HG03280 (cell line): ENCODE results near the gene CLCNKB.
"Not testable (repeated sequence)": the region's sequence is repeated elsewhere in the genome, so short reads cannot be mapped to it uniquely, and the experiment has no call there.

Source experiments
- ATAC-seq: cut with Tn5 transposase; IDR thresholded peaks from one replicate; pipeline ENCODE4 v1.9.1; 2021; ENCODE audit warnings: mild to moderate bottlenecking, moderate library complexity; ENCODE audit not compliant: unreplicated experiment

CLCNKB gene

DNA sequence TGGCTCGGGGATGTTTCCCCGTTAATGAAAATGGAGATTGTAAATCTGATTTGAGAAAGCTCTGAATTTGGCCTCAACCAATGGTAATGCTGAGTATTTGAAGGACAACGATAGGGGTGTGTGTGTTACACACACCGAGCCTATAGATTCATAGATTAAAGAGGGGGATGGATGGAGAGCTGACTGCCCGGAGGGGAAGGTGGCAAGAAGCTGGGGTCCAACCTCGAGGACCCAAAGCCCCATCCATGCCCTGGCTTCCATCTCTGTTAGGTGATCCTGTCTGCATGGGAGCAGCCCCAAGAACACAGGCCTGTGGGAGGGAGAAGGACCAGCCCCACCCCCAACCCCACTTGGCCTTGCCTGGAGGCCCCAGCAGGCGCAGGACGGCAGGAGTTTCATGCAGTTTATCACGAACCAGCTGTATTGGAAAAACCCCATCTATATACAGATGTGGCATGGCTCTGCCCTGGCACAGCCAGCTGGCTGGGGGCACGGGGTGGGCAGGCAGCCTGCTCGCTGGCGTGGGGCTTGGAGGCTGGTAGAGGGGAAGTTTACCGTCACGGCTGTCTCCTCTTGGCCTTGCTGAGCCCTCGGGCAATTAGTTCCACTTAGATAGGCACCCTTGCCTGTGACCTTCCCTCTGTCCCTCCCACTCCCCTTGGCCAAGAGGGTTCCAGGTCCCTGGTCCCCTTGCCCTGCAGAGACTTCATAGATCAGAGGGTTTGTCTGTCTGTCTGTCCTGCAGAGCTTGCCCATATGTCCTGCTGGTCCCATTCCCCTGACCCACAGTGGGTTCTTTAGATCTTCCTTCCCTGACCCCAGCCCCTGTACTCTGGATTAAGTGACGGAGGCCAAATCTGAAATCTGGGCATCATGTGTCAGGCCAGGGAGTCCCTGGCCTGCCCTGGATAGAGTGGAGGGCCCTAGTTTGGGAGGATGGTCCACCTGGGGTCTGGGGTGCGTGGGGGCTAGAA lies 28.8 kb upstream of the CLCNKB start:
- ATAC-seq, result no peak

DNA sequence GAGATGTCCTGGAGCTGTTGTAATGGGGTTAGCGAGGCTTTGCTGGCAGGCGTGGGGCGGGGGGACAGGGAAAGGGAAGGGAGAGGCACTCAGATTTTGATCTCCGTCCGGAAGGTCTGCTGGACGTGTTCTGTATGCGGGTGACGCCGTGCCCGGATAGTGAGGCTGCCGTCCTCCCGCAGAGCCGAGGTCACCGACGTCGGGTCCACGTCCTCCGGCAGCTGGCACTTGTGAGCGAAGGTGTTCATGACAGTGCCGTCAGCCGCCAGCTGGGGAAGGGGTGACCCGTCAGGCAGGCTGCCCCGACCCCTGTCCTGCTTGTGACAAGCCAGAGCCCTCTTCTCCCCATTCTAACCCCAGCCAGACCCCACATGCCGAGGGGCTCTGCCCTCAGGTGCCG lies 28.1 kb upstream of the CLCNKB start:
- ATAC-seq, result no peak

DNA sequence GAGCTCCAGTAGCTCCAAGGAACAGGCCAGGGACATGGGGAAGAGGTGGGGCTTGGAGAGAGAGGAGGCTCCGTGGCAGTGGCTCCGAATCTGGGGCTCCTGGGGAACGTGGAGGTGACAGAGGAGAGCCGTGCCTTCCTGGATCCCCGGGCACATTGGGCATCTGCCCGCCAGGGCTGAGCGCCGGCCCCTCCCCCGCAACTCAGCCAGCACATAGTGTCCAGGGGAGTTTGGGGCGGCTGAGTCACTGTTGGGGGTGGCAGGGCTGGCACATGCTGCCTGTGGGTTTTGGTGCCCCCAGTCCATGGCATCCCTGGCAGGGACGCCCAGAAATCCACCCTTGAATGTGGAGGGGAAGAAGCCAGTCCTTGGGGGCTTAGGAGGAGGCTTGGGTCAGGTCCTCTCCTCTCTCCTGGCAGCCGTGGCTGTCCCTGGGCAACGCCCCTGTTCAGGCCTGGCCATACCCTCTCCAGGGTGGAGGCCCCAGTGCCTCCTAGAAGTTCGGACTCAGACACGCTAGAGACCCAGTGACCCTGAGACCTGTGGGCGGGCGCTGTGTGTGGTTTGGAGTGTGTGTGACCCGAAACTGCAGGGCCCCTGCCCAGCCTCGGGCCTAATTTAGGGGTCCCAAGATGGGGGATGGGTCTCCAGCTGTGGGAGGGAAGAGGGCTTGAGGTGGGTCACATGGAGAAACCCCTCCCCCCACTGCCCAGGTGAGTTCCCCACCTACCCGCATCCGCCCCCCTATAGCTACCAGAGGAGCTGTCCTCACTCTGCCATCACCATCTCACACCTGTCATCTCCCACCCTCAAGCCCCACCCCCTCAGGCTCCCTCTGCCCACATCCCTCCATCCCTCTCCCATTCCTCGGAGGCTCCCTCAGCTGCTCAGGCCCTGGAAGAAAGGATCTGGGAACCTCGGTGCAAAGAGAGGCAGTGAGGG lies 27.4 kb upstream of the CLCNKB start:
- ATAC-seq, result no peak

DNA sequence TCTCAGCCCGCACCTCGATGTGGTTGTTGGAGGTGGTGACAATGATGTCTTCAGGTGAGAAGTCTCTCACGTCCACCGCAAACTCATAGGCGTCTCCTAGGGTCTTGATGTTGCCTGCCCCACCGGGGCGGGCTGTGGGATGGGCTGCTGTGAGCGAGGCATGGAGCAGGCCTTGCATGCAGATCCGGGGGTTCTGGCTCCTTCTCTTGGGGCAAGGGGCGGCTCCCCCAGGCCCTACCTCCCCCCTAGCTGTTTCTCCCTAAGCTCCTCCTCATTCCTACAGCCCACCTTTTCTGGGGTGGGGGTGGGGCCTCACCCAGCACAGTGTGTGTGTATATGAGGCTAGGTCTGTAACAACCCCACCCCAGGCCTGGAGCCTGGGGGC lies 26.5 kb upstream of the CLCNKB start:
- no peak for ATAC-seq

DNA sequence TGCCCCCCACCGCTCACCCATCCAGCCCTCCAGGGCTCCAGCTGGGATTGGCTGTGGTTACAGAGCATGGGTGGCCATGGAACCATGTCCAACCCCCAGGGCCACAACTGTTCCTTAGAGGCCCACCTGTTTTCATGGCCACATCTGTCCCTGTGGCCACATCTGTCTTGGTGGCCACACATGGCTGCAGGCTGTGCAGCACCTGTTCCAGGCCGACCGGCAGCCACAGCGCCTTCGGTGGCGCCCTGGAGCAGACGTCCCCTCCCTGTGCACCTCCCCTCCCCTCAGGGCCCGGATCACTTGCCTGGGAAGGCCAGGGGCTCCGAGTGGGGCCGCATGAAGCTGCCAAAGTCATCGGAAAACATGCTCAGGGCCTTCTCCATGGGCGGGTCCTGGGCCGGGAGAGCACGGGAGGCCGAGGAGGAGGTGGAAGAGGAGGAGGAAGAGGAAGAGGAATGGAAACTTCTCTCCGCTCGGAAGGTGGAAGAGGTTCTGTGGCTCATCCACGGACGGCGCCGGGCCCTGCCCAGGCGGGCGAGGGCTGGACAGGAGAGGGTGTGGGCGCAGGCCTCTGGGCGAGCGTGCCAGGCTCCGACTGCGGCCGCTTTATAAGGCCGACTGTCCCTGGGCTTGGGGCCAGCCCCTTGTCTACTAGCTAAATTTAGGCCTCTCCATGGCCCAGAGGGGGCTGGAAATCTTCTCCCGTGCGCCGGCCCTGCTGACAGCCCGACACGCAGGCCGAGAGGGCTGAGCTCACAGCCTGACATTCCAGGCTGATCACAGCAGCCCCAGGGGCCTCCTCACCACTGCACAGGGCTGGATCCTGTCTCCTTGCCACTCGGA lies 25.9 kb upstream of the CLCNKB start, which contains the start of gene HSPB7:
Gene HSPB7 (minus strand): TSS at position 583 of the 843 bp plus-strand sequence. CDS start 80 bp downstream, at position 503.
- ATAC-seq, result no peak

DNA sequence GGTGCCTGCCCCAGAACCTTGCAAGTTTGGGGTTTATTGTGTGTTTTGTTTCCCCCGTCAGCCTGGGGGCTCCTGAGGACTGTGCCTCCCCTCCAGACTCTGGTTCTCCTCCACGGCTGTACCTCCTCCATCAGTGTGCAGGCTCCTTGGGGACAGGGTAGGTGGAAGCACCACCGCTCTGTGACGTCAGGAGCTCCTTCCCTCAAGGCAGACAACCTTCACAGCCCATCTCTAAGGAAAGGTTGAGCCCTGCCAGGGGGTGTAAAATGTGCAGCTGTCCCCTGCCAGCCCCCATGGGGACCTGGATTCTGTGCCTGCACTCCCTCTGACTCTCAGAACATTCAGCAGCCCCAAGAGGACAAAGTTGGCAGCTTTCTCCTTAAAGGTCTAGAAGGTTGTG lies 25.3 kb upstream of the CLCNKB start:
- no peak for ATAC-seq

DNA sequence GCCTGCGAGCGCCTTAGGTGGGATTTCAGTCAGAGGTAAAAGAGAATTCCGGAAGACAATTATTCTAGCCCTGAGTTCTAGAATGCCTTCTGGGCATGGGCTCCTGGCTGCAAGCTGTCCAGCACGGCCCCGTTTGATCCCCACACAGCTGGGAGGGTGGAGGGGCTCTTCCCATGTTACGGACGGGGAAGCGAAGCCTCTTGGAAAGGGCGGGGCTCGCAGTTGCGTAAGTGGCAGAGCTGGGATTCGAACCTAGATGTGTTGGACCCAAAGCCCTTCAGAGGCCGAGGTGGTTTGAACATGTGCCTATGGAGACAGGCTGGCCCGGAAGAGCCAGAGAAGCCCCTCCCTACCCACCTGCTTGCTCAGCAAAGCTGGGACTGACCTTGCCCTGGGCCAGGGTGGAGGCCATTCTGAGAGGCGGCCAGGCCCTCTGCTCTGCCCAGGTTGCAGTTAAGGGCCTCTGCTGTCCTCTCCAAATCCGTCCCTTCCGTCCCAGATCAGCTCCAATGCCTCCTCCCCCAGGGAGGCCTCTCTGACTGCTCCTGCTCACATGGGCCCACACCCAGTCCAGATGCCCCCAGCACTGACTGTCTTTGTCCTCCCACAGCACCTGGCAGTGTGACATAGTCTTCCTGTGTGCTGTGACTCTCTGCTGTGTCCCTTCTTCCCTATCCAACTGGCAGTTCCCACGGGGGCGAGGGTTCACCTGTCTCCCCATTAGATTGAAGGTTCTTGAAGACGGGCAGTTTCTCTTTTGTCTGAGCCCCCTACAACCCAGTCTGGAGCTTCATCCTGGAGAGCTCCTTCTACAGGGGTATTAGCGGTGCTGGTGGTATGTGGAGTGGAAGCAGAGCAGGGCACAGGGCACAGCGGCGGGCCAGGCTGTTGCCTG lies 24.6 kb upstream of the CLCNKB start:
- no peak for ATAC-seq

- no peak for ATAC-seq
These were observed 23.8 kb upstream of the CLCNKB start for GRCh38 chr1:16019644-16020277.

GRCh38 chr1:16020325-16020724 lies 23.3 kb upstream of the CLCNKB start:
- no peak for ATAC-seq

- not testable (repeated sequence) for ATAC-seq
These were observed 22.7 kb upstream of the CLCNKB start for GRCh38 chr1:16020878-16021277.

- ATAC-seq, result no peak
These were observed 21.9 kb upstream of the CLCNKB start, which contains the start of gene CLCNKA for GRCh38 chr1:16021681-16022080. Gene CLCNKA, plus strand, starts transcription at chr1:16022036. Its CDS starts 584 bp downstream, at chr1:16022620.

GRCh38 chr1:16022393-16022792 lies 21.2 kb upstream of the CLCNKB start:
- no peak for ATAC-seq

- ATAC-seq, result no peak
These were observed 20.4 kb upstream of the CLCNKB start for GRCh38 chr1:16023050-16023653.

- not testable (repeated sequence) for ATAC-seq
These were observed 17.3 kb upstream of the CLCNKB start for GRCh38 chr1:16026302-16026701.

- no peak for ATAC-seq
These were observed 16.7 kb upstream of the CLCNKB start for GRCh38 chr1:16026723-16027484.

DNA sequence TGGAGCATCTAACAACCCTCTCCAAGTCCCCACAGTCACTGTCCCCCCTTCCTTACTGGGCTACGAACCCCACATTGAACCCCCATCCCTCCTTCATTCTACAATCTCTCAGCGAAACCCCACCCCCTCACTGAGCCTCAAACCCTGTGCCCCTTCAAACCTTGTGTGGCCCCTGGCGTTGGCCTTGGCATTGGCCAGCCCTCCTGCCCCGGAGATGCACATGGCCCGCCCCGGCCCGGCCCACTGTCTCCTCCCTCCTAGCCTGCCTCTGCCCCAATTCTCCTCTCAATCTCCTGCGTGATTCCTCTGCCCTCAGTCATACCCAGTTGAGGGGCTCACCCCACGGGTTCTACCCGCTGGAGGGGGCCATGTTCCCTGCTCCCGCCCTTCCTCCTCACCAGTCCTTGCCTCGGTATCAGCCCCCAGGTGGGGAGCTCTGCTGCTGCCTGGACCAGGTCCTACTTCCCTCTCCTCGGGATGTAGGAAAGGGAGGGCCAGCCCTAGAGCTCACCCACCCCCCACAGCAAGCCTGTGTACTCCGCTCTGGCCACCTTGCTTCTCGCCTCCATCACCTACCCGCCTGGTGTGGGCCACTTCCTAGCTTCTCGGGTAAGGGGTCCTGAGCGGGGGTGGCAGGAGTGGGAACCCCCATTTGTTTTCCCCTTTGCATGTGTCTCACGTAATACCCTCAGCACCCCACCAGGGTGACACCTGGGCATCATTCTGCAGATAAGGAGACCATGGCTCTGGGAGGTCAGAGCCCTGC lies 15.2 kb upstream of the CLCNKB start:
- ATAC-seq, result no peak

DNA sequence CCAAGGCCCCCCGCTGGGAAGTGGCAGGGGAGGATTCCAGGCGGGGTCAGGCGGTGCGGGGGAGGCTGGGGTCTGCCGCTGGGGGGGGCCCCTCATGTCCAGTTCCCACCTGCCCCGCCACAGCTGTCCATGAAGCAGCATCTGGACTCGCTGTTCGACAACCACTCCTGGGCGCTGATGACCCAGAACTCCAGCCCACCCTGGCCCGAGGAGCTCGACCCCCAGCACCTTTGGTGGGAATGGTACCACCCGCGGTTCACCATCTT lies 14.6 kb upstream of the CLCNKB start:
- not testable (repeated sequence) for ATAC-seq
